H1 (cell line): Measurements from ENCODE around the gene MATK. TPM values are rescaled to one million over a fixed set of nuclear protein-coding genes. Genes with fewer than 3 reads are reported as not detected.

Experiments used
- CTCF ChIA-PET: fragments of 300-600 bp; sonication (Branson Sonifier 250); formaldehyde crosslinking; loops from one replicate; lab custom pipeline; 2021; ENCODE audit not compliant: partially characterized antibody; lab: Charles Lee
- POLR2A ChIA-PET: fragments of 300-600 bp; sonication (Branson Sonifier 250); formaldehyde crosslinking; loops from one replicate; lab custom pipeline; 2021; ENCODE audit warnings: inconsistent platforms; ENCODE audit not compliant: partially characterized antibody; lab: Charles Lee
- DNase-seq, 2 experiments: peaks; one replicate each; pipeline versions ENCODE4 v3.0.0 to v3.0.0-alpha.2; 2010 to 2022; ENCODE audit warnings: low spot score in 2 of 2, low read depth in 1 of 2, mixed read lengths in 1 of 2
- FAIRE-seq: peaks from 2 replicates; lab custom pipeline; 2011; peaks lifted over from hg19 to GRCh38; lab: Jason Lieb, UNC
- H2AFZ ChIP-seq: 2 replicates; pipeline ENCODE4 v1.8.1; 2012; ENCODE audit warnings: low read length, inconsistent platforms
- H2AK5ac ChIP-seq: 2 replicates; pipeline ENCODE4 v1.6.1; 2013; ENCODE audit warnings: low read depth, low read length
- H2BK120ac ChIP-seq: replicated peaks from 2 replicates; pipeline ENCODE3; 2013; ENCODE audit warnings: low read depth, low read length, inconsistent platforms
- H2BK12ac ChIP-seq: 2 replicates; pipeline ENCODE4 v1.6.1; 2013; ENCODE audit warnings: low read depth, low read length
- H2BK15ac ChIP-seq: 2 replicates; pipeline ENCODE4 v1.6.1; 2013; ENCODE audit warnings: low read length
- H2BK20ac ChIP-seq: 2 replicates; pipeline ENCODE4 v1.6.1; 2013; ENCODE audit warnings: low read length
- H2BK5ac ChIP-seq: 2 replicates; pipeline ENCODE4 v1.6.1; 2013; ENCODE audit warnings: low read depth, low read length
- H3K14ac ChIP-seq: 2 replicates; pipeline ENCODE4 v1.6.1; 2013; ENCODE audit warnings: inconsistent platforms; ENCODE audit not compliant: insufficient read length
- H3K18ac ChIP-seq: 2 replicates; pipeline ENCODE4 v1.6.1; 2013; ENCODE audit warnings: low read length; ENCODE audit errors: extremely low read depth
- H3K23ac ChIP-seq: 2 replicates; pipeline ENCODE4 v1.6.1; 2013; ENCODE audit warnings: inconsistent platforms; ENCODE audit not compliant: insufficient read length
- H3K23me2 ChIP-seq: 2 replicates; pipeline ENCODE4 v1.6.1; 2013; ENCODE audit warnings: low read depth, low read length
- H3K27ac ChIP-seq: 2 replicates; pipeline ENCODE4 v1.6.1; 2011; ENCODE audit warnings: low read depth, low read length, inconsistent platforms
- H3K27me3 ChIP-seq, 4 experiments: replicated peaks in 1 of 4; 1 replicate in 1 of 4; 2 replicates in 3 of 4; pipeline versions ENCODE4 v1.6.1 to v1.8.1; 2011 to 2013; ENCODE audit warnings: low read length in 3 of 4, mild to moderate bottlenecking in 3 of 4, inconsistent platforms in 2 of 4, mixed read lengths in 2 of 4, moderate library complexity in 1 of 4; ENCODE audit not compliant: control insufficient read depth in 3 of 4, insufficient read depth in 3 of 4; ENCODE audit errors: extremely low read depth in 1 of 4
- H3K36me3 ChIP-seq, 4 experiments: 2 replicates each; pipeline versions ENCODE4 v1.6.1 to v1.8.1; 2011 to 2013; ENCODE audit warnings: mild to moderate bottlenecking in 4 of 4, low read length in 3 of 4, moderate library complexity in 2 of 4, control low read depth in 1 of 4, inconsistent platforms in 1 of 4; ENCODE audit not compliant: insufficient read depth in 4 of 4, control insufficient read depth in 2 of 4
- H3K4ac ChIP-seq: replicated peaks from 2 replicates; pipeline ENCODE3; 2013; ENCODE audit warnings: low read length, low read depth, mixed read lengths, inconsistent platforms; ENCODE audit not compliant: insufficient read length
- H3K4me1 ChIP-seq, 4 experiments: replicated peaks in 1 of 4; 1 replicate in 1 of 4; 2 replicates in 3 of 4; pipeline versions ENCODE4 v1.6.1 to v1.8.1; 2011 to 2013; ENCODE audit warnings: low read length in 3 of 4, inconsistent platforms in 2 of 4, mixed read lengths in 1 of 4; ENCODE audit not compliant: insufficient read depth in 4 of 4, control insufficient read depth in 3 of 4
- H3K4me2 ChIP-seq, 2 experiments: 2 replicates each; pipeline versions ENCODE4 v1.6.1 to v1.8.1; 2011 to 2013; ENCODE audit warnings: low read depth in 2 of 2, low read length in 2 of 2, control low read depth in 1 of 2, inconsistent platforms in 1 of 2, mild to moderate bottlenecking in 1 of 2; ENCODE audit not compliant: insufficient read depth in 1 of 2
- H3K4me3 ChIP-seq, 4 experiments: fragments of 200-600, 300-600 bp in 1 of 4; sonication (generic), shearing (Covaris generic), sonication (Bioruptor Twin) in 1 of 4; 2 replicates each; pipeline versions ENCODE4 v1.5.1 to v1.8.1; 2011 to 2016; ENCODE audit warnings: low read length in 4 of 4, low read depth in 3 of 4, control low read depth in 2 of 4, inconsistent platforms in 2 of 4, mild to moderate bottlenecking in 2 of 4, mixed read lengths in 1 of 4, moderate library complexity in 1 of 4; ENCODE audit not compliant: insufficient read depth in 2 of 4; ENCODE audit errors: extremely low read depth in 1 of 4
- H3K56ac ChIP-seq: replicated peaks from 2 replicates; pipeline ENCODE3; 2013; ENCODE audit warnings: low read depth, mild to moderate bottlenecking, mixed read lengths, low read length, inconsistent platforms; ENCODE audit not compliant: insufficient read length
- H3K79me1 ChIP-seq: 2 replicates; pipeline ENCODE4 v1.6.1; 2013; ENCODE audit warnings: low read depth, low read length, control low read depth
- H3K79me2 ChIP-seq, 2 experiments: 2 replicates each; pipeline versions ENCODE4 v1.6.1 to v1.8.1; 2012 to 2013; ENCODE audit warnings: low read length in 2 of 2, mild to moderate bottlenecking in 2 of 2, inconsistent platforms in 1 of 2; ENCODE audit not compliant: insufficient read depth in 2 of 2, control insufficient read depth in 1 of 2
- H3K9ac ChIP-seq, 4 experiments: replicated peaks in 1 of 4; 1 replicate in 1 of 4; 2 replicates in 3 of 4; pipeline versions ENCODE4 v1.6.1 to v1.8.1; 2011 to 2013; ENCODE audit warnings: low read depth in 3 of 4, low read length in 3 of 4, control low read depth in 2 of 4, mild to moderate bottlenecking in 2 of 4, moderate library complexity in 2 of 4, inconsistent platforms in 1 of 4; ENCODE audit errors: extremely low read depth in 1 of 4
- H3K9me3 ChIP-seq, 2 experiments: 2 replicates each; pipeline versions ENCODE4 v1.6.1 to v1.8.1; 2012 to 2013; ENCODE audit warnings: mild to moderate bottlenecking in 2 of 2, moderate library complexity in 2 of 2, control low read depth in 1 of 2, inconsistent platforms in 1 of 2, low read depth in 1 of 2, low read length in 1 of 2, mixed read lengths in 1 of 2; ENCODE audit not compliant: insufficient read depth in 2 of 2
- H4K20me1 ChIP-seq, 2 experiments: replicated peaks in 1 of 2; 2 replicates each; pipeline versions ENCODE3 to v1.8.1; 2011 to 2013; ENCODE audit warnings: inconsistent platforms in 2 of 2, low read length in 2 of 2, mild to moderate bottlenecking in 1 of 2; ENCODE audit not compliant: insufficient read depth in 2 of 2, control insufficient read depth in 1 of 2
- H4K5ac ChIP-seq: 2 replicates; pipeline ENCODE4 v1.6.1; 2013; ENCODE audit warnings: low read length, low read depth, mixed read lengths, inconsistent platforms; ENCODE audit not compliant: insufficient read length
- H4K8ac ChIP-seq: 2 replicates; pipeline ENCODE4 v1.8.0; 2013; ENCODE audit warnings: mild to moderate bottlenecking, moderate library complexity, low read length, inconsistent platforms; ENCODE audit not compliant: insufficient read depth; ENCODE audit errors: extremely low read depth
- H4K91ac ChIP-seq: replicated peaks from 2 replicates; pipeline ENCODE3; 2013; ENCODE audit warnings: low read length, mixed read lengths, inconsistent platforms; ENCODE audit not compliant: insufficient read length
- CTCF ChIP-seq, 3 experiments: IDR thresholded peaks; 1 replicate in 2 of 3; 2 replicates in 1 of 3; pipeline versions ENCODE4 v1.5.1 to v1.6.1; 2011; ENCODE audit warnings: low read length in 3 of 3, mild to moderate bottlenecking in 3 of 3, inconsistent platforms in 2 of 3, low read depth in 1 of 3, moderate library complexity in 1 of 3; ENCODE audit not compliant: insufficient read depth in 1 of 3; ENCODE audit errors: control extremely low read depth in 1 of 3
- EP300 ChIP-seq, 2 experiments: IDR thresholded peaks; 1 replicate in 1 of 2; 2 replicates in 1 of 2; pipeline ENCODE4 v1.6.1; 2011 to 2012; ENCODE audit warnings: low read depth in 2 of 2, low read length in 2 of 2, mild to moderate bottlenecking in 2 of 2, borderline replicate concordance in 1 of 2, inconsistent platforms in 1 of 2, moderate library complexity in 1 of 2
- GABPA ChIP-seq: IDR thresholded peaks from 2 replicates; pipeline ENCODE4 v1.6.1; 2011; ENCODE audit warnings: mild to moderate bottlenecking, low read length, moderate library complexity, borderline replicate concordance; ENCODE audit not compliant: insufficient read depth
- HDAC2 ChIP-seq, 2 experiments: fragments of 300-600 bp in 1 of 2; sonication (generic) in 1 of 2; IDR thresholded peaks; 2 replicates each; pipeline ENCODE4 v1.6.1; 2011 to 2012; ENCODE audit warnings: low read depth in 2 of 2, low read length in 2 of 2, mild to moderate bottlenecking in 2 of 2, moderate library complexity in 2 of 2, borderline replicate concordance in 1 of 2, inconsistent platforms in 1 of 2
- JUN ChIP-seq: IDR thresholded peaks from 2 replicates; pipeline ENCODE4 v1.6.1; 2011; ENCODE audit warnings: low read depth, mild to moderate bottlenecking, improper control_type of control experiment, low read length
- PHF8 ChIP-seq: fragments of 200-600 bp; sonication (generic); conservative IDR thresholded peaks from 2 replicates; pipeline ENCODE4 v1.7.1; 2012; ENCODE audit warnings: low read depth, mild to moderate bottlenecking, inconsistent platforms, low read length, moderate library complexity
- RBBP5 ChIP-seq: IDR thresholded peaks from 2 replicates; pipeline ENCODE4 v1.7.1; 2012; ENCODE audit warnings: low read depth, mild to moderate bottlenecking, inconsistent platforms, low read length, moderate library complexity, borderline replicate concordance
- SIX5 ChIP-seq: IDR thresholded peaks from 2 replicates; pipeline ENCODE4 v1.6.1; 2011; ENCODE audit warnings: mild to moderate bottlenecking, low read depth, low read length
- WGBS, 2 experiments: shearing (Covaris generic) in 1 of 2; methylation state at CpG; one replicate each; pipeline versions ENCODE4 v1.1.6 to v1.1.7; 2013 to 2015; ENCODE audit warnings: low lambda C conversion rate in 2 of 2, mixed read lengths in 2 of 2, inconsistent platforms in 1 of 2, low coverage in 1 of 2, missing lambda C conversion rate in 1 of 2; ENCODE audit not compliant: insufficient replicate concordance in 2 of 2, insufficient coverage in 1 of 2, insufficient read length in 1 of 2; ENCODE audit errors: extremely low coverage in 1 of 2, missing lambda C conversion rate in 1 of 2; 5-methylcytosine and 5-hydroxymethylcytosine counted together
- polyA plus RNA-seq, 7 experiments: library from polyadenylated mRNA; depleted of rRNA in 3 of 7; stranded (reverse) in 5 of 7; unstranded in 2 of 7; fragments of >200 nt in 5 of 7; fragments of 200-250 nt in 2 of 7; gene quantifications; 1 replicate in 5 of 7; 2 replicates in 1 of 7; 4 replicates in 1 of 7; pipeline versions ENCODE4 v1.2.1 to v1.2.3, GENCODE V29; 2011 to 2013; ENCODE audit warnings: missing spikeins in 2 of 7, mixed read lengths in 2 of 7
- total RNA-seq: library from RNA; stranded (reverse); fragmentation: NEBNext Ultra II Directional; extraction: Animal tissue kit (Norgen Biotek cat#: 25700); gene quantifications from 2 replicates; pipeline ENCODE4 v1.2.1, GENCODE V29; 2021

MATK gene
- total and polyA plus RNA-seq, 2 of the 8 experiments (the other 6 are each of a cell fraction or from before 2014, with no cell fraction given): 20.5 to 21.4 TPM

GRCh38 chr19:3780786-3781304 is 5.3 kb downstream of the MATK start:
- POLR2A ChIA-PET: interaction anchor here (0.6 to 2.3 kb wide), 6 partner anchors 8 to 678 kb away, joined by 3 to 7 read pairs (median 4); partner anchors contain the start of genes APBA3, EEF2 and MRPL54
- Histone ChIP-seq H3K23me2 (peaks cover 12% of the 10 kb centered on the region; the same call in 1 of the 2 replicates), H3K4me3 (no peak overlapping the region), H2AK5ac (no peak overlapping the region), H3K23ac (no peak overlapping the region), H2BK120ac (no peak overlapping the region), H2BK5ac (no peak overlapping the region), H3K4me1 (peaks cover 0 to 9% (median 1%) of the 10 kb centered on the region in 4 experiments; a peak in 3 of 7 replicates), H3K56ac (no peak overlapping the region), H3K9me3 (peaks cover 17 to 22% of the 10 kb centered on the region in 2 experiments), H4K20me1 (peaks cover 0 to 3% of the 10 kb centered on the region in 2 experiments), H3K27me3 (peaks cover 0 to 14% (median 6%) of the 10 kb centered on the region in 4 experiments; a peak in 5 of 7 replicates), H4K5ac (no peak overlapping the region), H3K18ac (no peak overlapping the region), H3K79me2 (no peaks in the 10 kb centered on the region), H2BK12ac (no peak overlapping the region), H2BK15ac (no peak overlapping the region), H3K4me2 (no peak overlapping the region), H2BK20ac (no peak overlapping the region), H3K36me3 (peaks cover 0 to 14% (median 3%) of the 10 kb centered on the region in 4 experiments; a peak in 2 of 8 replicates), H4K8ac (no peak overlapping the region), H4K91ac (no peak overlapping the region), H3K27ac (no peak overlapping the region), H2AFZ (no peak overlapping the region), H3K4ac (no peak overlapping the region), H3K79me1 (no peaks in the 10 kb centered on the region), H3K9ac (no peak overlapping the region), H3K14ac (no peak overlapping the region)
- FAIRE-seq: no peak
- WGBS, 2 experiments: 84% methylated on average over 9 of the region's 9 CpGs; no CpG with 5 or more reads in 1 of the 2 experiments
- CTCF ChIA-PET: interaction anchor here (0.9 to 1.1 kb wide), 3 partner anchors 8 to 88 kb away, joined by 3 to 5 read pairs (median 3); no protein-coding TSS in a partner anchor
- DNase-seq: no peak
- TF ChIP-seq JUN (no peak), SIX5 (no peak), EP300 (IDR thresholded peaks at IDR 0.05; ENCODE audit: borderline replicate concordance in 1 of 2, low read depth in 2 of 2, low read length in 2 of 2) (no peak), GABPA (no peak), CTCF (IDR thresholded peaks at IDR 0.05; ENCODE audit: control extremely low read depth in 1 of 3, insufficient read depth in 1 of 3, low read depth in 1 of 3, low read length in 3 of 3) (no peak), PHF8 (no peak), RBBP5 (no peak), HDAC2 (IDR thresholded peaks at IDR 0.05; ENCODE audit: borderline replicate concordance in 1 of 2, low read depth in 2 of 2, low read length in 2 of 2) (no peak)
